Uterus (tissue), 2 donors: ENCODE results near the gene MAMDC4.

Experiments used
- CTCF ChIP-seq, 4 experiments: fragments of 200-600 bp in 2 of 4; fragments of 450-650 bp in 2 of 4; sonication (generic) in 2 of 4; IDR thresholded peaks; one replicate each; pipeline ENCODE4 v1.5.1; 2016 to 2019; ENCODE audit warnings: antibody characterized with exemption in 4 of 4, mild to moderate bottlenecking in 2 of 4, moderate library complexity in 1 of 4
- POLR2A ChIP-seq, 2 donors: fragments of 450-650 bp; IDR thresholded peaks; one replicate each; pipeline ENCODE4 v1.6.1; 2016; ENCODE audit warnings: antibody characterized with exemption in 2 of 2, mild to moderate bottlenecking in 1 of 2, moderate library complexity in 1 of 2

- TF ChIP-seq POLR2A (IDR thresholded peaks at IDR 0.05) = no peak
- TF ChIP-seq CTCF (IDR thresholded peaks at IDR 0.05) = no peak
Observed at GRCh38 chr9:136826703-136827582, 25.2 kb upstream of the MAMDC4 start.
